KMS-11 (cell line): ENCODE data around the gene SHC3.

Experiments used
- H2AFZ ChIP-seq: fragments of 200-600 bp; sonication (generic); 2 replicates; pipeline ENCODE4 v1.6.1; 2016; ENCODE audit warnings: antibody characterized with exemption, mixed run types, low read depth
- H3K27ac ChIP-seq: fragments of 200-600 bp; sonication (generic); 2 replicates; pipeline ENCODE4 v1.6.1; 2016; ENCODE audit warnings: mild to moderate bottlenecking, mixed run types
- H3K27me3 ChIP-seq: fragments of 200-600 bp; sonication (generic); 2 replicates; pipeline ENCODE4 v1.6.1; 2017; ENCODE audit warnings: mild to moderate bottlenecking, low read depth, mixed run types, moderate library complexity; ENCODE audit not compliant: insufficient read depth
- H3K36me3 ChIP-seq: fragments of 200-600 bp; sonication (generic); 2 replicates; pipeline ENCODE4 v1.6.1; 2017; ENCODE audit warnings: mild to moderate bottlenecking, mixed run types; ENCODE audit not compliant: insufficient read depth
- H3K4me1 ChIP-seq: fragments of 200-600 bp; sonication (generic); 2 replicates; pipeline ENCODE4 v1.6.1; 2016; ENCODE audit warnings: mild to moderate bottlenecking, low read depth, mixed run types; ENCODE audit not compliant: poor library complexity, severe bottlenecking
- H3K4me2 ChIP-seq: fragments of 200-600 bp; sonication (generic); 2 replicates; pipeline ENCODE4 v1.7.0; 2016; ENCODE audit warnings: mild to moderate bottlenecking, mixed run types
- H3K4me3 ChIP-seq: fragments of 200-600 bp; sonication (generic); IDR thresholded peaks from 2 replicates; pipeline ENCODE4 v1.6.1; 2017; ENCODE audit warnings: low read depth, low read length, mixed read lengths; ENCODE audit not compliant: insufficient read depth
- H3K79me2 ChIP-seq: fragments of 200-600 bp; sonication (generic); 2 replicates; pipeline ENCODE4 v1.6.1; 2016; ENCODE audit warnings: low read depth, mixed run types; ENCODE audit not compliant: insufficient read depth
- H3K9ac ChIP-seq: fragments of 200-600 bp; sonication (generic); 2 replicates; pipeline ENCODE4 v1.6.1; 2016; ENCODE audit warnings: mild to moderate bottlenecking, mixed run types
- H4K20me1 ChIP-seq: fragments of 200-600 bp; sonication (generic); 2 replicates; pipeline ENCODE4 v1.6.1; 2016; ENCODE audit warnings: mild to moderate bottlenecking, mixed run types; ENCODE audit not compliant: insufficient read depth
- TF ChIP-seq, protein P1 (sequence below): fragments of 200-600 bp; sonication (generic); conservative IDR thresholded peaks from 2 replicates; pipeline ENCODE4 v1.6.1; 2017; ENCODE audit warnings: low read depth, mild to moderate bottlenecking, antibody characterized with exemption, low read length, moderate library complexity, mixed read lengths

Gene SHC3

DNA sequence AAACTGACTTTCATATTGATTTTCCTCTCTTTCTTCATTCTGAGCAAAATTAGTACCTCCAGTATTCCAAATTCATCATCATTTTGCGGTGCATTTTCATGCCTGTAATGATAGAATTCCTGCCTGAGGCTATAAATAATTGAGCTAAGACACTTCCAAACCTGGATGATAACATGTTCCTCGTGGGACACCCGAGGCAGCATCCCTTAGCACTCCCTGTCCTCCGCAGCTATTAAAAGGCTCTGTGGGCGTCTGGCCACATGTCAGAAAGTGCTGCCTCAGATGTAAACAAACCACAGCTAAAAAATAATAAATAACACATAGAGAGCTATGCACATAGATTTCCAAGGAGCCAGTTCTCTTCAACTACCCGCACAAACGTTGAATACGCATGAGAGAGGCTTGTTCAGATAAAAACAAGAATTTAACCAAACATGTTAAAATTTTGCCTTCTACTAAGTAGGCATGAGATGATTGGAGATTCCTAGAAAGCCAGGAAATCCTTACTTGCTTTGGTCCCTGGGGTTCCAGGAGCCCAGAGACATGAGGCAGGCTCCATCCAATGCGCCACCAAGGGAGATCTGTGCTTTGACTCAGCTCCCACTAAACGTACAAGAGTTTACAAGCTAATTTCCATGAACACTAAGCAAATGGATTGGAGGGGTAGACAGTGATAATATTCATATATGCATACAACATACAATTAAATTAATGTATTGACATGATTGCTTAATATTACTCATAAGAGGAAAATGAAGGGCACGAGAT, 82.7 kb downstream of the SHC3 start:
- Histone ChIP-seq H4K20me1 (no peaks in the 10 kb centered on the region), H3K27ac (no peak overlapping the region), H3K27me3 (no peaks in the 10 kb centered on the region), H3K4me1 (no peaks in the 10 kb centered on the region), H3K9ac (no peak overlapping the region), H3K79me2 (no peaks in the 10 kb centered on the region), H3K4me3 (no peak overlapping the region), H3K36me3 (no peaks in the 10 kb centered on the region), H2AFZ (no peak overlapping the region), H3K4me2 (no peak overlapping the region)
- TF ChIP-seq, protein P1, sequence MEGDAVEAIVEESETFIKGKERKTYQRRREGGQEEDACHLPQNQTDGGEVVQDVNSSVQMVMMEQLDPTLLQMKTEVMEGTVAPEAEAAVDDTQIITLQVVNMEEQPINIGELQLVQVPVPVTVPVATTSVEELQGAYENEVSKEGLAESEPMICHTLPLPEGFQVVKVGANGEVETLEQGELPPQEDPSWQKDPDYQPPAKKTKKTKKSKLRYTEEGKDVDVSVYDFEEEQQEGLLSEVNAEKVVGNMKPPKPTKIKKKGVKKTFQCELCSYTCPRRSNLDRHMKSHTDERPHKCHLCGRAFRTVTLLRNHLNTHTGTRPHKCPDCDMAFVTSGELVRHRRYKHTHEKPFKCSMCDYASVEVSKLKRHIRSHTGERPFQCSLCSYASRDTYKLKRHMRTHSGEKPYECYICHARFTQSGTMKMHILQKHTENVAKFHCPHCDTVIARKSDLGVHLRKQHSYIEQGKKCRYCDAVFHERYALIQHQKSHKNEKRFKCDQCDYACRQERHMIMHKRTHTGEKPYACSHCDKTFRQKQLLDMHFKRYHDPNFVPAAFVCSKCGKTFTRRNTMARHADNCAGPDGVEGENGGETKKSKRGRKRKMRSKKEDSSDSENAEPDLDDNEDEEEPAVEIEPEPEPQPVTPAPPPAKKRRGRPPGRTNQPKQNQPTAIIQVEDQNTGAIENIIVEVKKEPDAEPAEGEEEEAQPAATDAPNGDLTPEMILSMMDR, result no peak

DNA sequence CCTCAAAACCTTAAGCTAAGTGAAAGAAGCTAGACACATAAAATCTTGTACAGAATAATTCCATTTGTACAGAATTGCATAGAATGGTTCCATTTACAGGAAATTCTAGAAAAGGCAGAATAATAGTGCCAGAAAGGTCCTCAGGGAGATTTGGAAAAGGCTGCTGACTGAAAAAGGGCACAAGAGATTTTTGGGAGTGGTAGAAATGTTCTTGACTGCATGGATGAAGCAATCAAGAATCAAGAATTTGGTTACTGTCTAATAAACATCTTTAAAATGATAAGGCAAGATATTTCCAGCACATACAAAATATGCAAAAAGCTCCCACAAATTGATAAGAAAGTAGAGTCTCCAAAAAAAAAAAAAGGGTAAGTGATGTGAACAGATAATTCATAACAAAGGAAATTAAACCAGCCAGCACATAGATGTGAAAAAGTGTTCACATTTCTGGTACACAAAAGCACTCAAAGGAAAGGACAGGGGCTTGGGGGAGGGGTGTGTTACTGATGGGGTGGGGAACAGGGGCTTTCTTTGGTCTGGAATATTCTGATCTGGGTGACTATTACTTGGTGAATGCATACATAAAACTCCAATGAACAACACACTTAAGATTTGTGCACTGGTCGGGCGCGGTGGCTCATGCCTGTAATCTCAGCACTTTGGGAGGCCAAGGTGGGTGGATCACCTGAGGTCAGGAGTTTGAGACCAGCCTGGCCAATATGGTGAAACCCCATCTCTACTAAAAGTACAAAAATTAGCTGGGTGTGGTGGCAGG, 85.2 kb downstream of the SHC3 start:
- H4K20me1 ChIP-seq, result no peaks in the 10 kb centered on the region
- H3K36me3 ChIP-seq, result no peaks in the 10 kb centered on the region
- no peak overlapping the region for H2AFZ ChIP-seq
- no peaks in the 10 kb centered on the region for H3K79me2 ChIP-seq
- no peak overlapping the region for H3K4me3 ChIP-seq
- no peak overlapping the region for H3K4me2 ChIP-seq
- no peaks in the 10 kb centered on the region for H3K4me1 ChIP-seq
- no peaks in the 10 kb centered on the region for H3K27me3 ChIP-seq
- no peak overlapping the region for H3K9ac ChIP-seq
- no peak overlapping the region for H3K27ac ChIP-seq
- TF ChIP-seq, protein P1, result no peak

DNA sequence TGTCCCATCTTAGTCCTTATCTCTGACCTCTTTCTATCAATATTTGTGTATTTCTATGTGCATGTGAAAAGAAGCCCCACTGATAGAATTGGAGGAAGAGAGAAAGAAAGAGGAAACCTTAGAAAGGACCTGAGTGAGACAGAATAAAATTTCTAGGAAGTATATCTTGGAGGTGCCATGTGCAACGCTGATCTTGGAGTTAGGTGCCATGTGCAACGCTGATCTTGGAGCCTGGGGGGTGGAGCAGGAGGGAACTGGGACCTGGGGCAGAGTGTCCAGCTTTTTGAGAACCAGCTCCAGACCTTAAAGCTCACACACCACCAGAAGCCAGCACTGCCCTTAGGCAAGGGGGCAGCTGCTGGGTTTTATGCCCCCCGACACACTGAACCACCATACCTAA, 89.4 kb downstream of the SHC3 start:
- no peak overlapping the region for H3K27ac ChIP-seq
- H3K27me3 ChIP-seq, result no peaks in the 10 kb centered on the region
- H3K36me3 ChIP-seq, result no peaks in the 10 kb centered on the region
- H3K9ac ChIP-seq, result no peak overlapping the region
- no peaks in the 10 kb centered on the region for H4K20me1 ChIP-seq
- no peaks in the 10 kb centered on the region for H3K4me1 ChIP-seq
- no peaks in the 10 kb centered on the region for H3K79me2 ChIP-seq
- no peak overlapping the region for H2AFZ ChIP-seq
- TF ChIP-seq, protein P1, result no peak
- no peak overlapping the region for H3K4me3 ChIP-seq
- H3K4me2 ChIP-seq, result no peak overlapping the region

DNA sequence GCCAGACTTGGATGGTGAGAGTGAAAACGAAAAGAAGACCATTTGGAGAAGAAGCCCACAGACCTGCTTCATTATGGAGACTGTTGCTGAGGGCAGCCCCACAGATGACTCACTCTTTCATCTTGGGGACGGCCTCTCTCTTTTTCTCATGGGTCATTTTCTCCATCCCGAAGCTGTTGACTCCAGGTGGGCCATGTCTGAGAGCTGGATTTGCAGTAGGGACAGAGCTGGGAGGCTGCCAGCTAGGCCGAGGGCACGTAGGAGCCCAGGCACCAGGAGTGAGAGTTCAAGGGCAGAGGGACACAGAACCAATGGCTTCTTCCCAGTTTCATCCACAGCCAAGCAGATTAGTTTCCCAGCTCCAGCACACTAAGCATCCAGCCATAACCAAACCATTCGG, 95.0 kb downstream of the SHC3 start:
- Histone ChIP-seq H2AFZ (no peak overlapping the region), H3K27me3 (no peaks in the 10 kb centered on the region), H3K4me2 (no peak overlapping the region), H4K20me1 (no peaks in the 10 kb centered on the region), H3K4me3 (no peak overlapping the region), H3K36me3 (no peaks in the 10 kb centered on the region), H3K9ac (no peak overlapping the region), H3K27ac (no peak overlapping the region), H3K4me1 (no peaks in the 10 kb centered on the region), H3K79me2 (no peaks in the 10 kb centered on the region)
- TF ChIP-seq, protein P1, result no peak
